Activated CD8-positive, alpha-beta memory T cell treated with anti-CD3 and anti-CD28 coated beads, Interleukin-2, amount 50 U/mL, for 24 hours (primary cell): Measurements from ENCODE around the gene ZFP28.
A peak's percentile ranks its signal among the peaks of the same experiment; 100 is the strongest.

Experiments used
- DNase-seq: peaks from one replicate; pipeline ENCODE4 v3.0.0-alpha.2; 2020; ENCODE audit errors: extremely low read depth

Gene ZFP28

DNA sequence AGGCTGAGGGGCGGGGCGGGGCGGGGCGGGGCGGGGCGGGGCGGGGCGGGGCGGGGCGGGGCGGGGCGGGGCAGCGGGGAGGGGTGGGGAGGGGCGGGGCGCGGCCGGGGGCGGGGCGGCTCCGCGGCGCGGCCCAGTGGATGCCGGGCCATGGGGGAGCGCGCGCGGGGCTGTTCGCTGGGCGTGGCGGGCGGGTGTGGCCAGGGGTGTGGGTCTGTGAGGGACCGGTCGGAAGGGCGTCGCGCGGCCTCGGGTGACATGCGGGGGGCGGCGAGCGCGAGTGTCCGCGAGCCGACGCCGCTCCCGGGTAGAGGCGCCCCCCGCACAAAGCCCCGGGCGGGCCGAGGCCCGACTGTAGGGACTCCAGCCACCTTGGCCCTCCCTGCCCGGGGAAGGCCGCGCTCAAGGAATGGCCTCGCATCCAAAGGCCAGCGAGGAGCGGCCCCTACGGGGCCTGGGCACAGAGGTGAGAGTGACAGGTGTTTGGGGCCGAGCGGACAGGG, at the start of gene ZFP28:
Gene ZFP28, plus strand, starts transcription at position 188 of the 503 bp plus-strand sequence. Its CDS starts 71 bp downstream, at position 259.
- DNase-seq: peak; percentile 44

DNA sequence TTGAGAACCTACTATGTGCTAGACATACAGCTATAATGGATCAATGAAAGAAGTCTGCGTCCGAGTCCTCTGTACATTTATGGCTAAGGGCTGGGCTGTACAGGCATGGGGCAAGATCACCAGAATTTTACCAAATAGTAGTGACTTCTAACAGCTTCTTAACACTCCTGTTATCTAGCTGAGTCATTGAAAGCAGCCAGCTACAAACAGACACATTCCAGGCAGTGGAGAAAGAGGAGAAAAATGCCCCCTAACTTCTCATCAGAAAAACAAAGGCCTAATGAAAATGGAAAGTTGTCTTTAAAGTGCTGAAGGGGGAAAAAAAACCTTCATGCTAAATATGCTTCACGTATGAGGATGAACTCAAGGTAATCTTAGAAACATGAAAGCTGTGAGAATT, 47.3 kb upstream of the ZFP28 start:
- DNase-seq: no peak

DNA sequence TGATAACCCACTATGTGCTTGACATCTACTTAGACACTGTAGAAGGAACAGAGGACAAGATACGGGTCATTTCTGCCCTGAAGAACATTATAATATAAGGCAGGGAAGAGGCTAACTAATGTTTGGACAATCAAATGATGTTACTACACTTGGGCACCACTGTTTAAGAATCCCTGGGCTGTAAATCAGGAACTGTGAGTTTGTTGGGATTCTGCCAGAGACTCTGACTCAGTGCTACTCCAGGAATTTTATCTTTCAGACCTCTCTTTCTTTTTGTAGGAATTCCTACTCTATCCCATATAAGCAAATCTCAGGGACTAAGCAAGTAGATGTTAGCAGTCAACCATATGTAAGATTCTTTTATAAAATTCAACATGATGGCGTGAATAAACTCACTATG, 34.2 kb upstream of the ZFP28 start:
- DNase-seq: no peak

DNA sequence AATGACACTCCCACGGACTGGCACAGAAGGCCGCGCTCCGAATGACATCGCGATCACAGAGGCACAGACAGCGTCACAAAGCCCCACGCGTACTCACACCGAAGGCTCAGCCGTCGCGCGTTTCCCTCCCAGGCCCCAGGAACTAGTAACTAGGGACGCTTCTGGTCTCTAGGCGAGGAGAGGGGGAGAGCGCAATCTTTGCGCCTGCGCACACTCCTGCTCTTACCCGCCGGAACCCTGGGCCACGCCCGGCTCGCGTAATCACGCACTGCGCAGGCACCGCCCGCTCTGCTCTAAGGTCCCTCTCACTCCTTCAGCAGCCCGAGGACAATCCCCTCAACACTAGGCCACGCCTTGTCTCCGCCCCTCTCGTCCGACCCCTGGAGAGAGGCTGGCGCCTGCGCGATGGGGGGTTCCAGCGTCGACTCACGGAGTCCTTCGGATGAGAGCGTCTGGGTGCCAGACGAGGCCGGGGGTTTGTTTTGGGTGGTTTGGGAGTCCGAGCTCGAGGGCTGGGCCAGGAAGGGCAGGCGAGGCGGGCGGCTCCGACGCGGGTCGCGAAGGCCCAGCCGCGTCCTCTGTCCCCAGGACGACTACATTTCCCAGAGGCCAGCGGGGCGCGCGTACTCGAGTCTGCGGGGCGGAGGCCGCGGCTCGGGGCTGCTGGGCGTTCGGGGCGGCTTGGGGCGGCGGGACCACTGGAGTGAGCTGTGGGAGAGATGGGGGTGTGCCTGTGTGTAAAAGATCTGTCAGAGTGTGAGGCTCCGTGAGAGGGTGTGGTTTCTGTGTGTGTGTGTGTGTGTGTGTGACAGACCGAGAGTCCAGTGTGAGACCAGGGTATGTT, 31.1 kb upstream of the ZFP28 start, which contains the start of gene ZNF471:
Gene ZNF471, plus strand, starts transcription at position 410 of the 844 bp plus-strand sequence. CDS start 3,717 bp downstream, outside the sequence.
- peak; percentile 58 for DNase-seq

DNA sequence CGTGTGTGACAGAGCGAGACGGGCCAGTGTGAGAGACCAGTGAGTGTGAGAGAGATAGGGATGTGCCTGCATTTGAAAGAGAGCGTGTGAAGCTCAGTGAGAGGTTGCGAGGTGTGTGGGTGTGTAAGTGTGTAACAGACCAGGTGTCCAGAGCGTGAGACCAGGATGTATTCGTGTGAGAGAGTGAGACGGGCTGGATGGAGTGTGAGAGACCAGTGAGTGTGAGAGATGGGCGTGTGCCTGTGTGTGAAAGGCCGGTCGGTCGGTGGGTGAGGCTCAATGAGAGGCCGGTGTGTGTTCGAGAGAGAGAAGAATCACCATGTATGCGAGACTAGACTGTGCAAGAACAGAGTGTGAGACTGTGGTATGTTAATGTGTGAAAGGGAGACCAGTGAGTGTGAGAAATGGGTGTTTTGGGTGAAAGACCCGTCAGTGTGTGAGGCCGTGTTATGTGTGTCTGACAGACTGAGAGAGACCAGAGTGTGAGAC, 30.4 kb upstream of the ZFP28 start:
- no peak for DNase-seq

DNA sequence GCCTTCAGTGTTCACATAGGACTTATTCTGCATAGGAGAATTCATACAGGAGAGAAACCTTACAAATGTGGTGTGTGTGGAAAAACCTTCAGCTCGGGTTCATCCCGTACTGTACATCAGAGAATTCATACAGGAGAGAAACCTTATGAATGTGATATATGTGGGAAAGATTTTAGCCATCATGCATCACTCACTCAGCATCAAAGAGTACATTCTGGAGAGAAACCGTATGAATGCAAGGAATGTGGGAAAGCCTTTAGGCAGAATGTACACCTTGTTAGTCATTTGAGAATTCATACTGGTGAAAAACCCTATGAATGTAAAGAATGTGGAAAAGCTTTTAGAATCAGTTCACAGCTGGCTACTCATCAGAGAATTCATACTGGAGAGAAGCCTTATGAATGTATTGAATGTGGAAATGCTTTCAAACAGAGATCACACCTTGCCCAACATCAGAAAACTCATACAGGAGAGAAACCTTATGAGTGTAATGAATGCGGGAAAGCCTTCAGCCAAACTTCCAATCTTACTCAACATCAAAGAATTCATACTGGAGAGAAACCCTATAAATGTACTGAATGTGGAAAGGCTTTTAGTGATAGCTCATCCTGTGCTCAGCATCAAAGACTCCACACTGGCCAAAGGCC, 13.4 kb upstream of the ZFP28 start:
- DNase-seq: no peak

DNA sequence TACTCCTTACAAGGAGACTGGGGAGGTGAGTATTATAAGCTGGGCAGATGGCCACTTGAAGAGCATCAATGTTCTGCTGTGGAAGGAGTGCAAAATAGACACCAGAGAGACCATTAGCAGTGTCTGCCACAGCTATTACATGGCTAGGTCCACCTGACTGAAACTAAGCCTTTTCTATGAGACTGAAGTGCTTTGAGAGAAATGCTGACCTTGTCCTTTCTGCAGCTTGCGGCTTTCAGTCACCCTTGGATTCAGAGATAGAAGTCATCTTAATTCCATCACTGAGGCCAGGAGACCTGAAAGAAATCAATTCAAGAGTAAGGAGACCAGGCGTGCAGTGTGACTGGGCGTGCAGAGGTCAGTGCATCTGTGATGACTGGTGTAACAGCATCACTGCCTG, 1.3 kb upstream of the ZFP28 start:
- no peak for DNase-seq

DNA sequence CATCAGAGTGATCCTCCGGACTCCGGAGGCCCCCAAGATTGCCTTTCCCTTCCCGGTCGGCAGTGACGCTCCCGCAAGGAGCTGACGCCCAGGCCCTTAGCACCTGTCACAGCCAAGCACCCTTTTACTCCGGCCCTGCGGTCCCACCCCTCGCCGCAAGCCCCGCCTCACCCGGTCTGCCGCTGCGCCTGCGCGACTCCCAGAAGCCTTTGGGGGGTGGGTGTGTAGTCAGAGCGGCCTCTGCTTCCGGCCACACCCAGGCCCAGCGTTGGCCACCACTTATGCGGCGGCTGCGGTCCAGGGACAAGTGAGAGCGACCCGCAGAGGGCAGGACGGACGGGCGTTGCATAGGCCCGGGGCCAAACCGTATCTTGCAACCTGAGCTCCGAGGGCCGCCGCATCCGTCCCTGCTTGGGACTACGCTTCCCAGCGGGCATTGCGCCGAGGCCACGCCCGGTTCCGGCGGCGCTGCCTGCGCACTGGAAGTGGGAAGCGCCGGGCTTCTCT, 441 bp upstream of the ZFP28 start:
- peak; percentile 73 for DNase-seq

DNA sequence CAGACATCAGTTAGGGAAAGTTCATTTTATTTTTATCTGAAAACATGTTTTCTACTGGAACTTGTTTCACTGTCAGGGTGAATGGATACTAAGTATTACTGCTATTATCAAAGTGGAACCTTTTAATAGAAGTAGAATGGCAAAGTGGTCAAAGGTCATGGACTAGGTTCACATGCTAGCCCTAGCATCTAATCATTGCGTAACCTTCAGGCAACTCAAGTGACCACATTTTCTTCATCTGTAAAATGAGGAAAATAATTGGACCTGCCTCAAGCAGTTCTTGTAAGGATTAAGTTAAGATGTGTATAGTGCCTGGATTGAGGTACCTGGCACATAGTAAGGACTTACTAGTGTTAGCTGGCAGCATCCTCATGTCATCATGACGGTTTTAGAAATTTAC, 5.0 kb downstream of the ZFP28 start:
- no peak for DNase-seq

DNA sequence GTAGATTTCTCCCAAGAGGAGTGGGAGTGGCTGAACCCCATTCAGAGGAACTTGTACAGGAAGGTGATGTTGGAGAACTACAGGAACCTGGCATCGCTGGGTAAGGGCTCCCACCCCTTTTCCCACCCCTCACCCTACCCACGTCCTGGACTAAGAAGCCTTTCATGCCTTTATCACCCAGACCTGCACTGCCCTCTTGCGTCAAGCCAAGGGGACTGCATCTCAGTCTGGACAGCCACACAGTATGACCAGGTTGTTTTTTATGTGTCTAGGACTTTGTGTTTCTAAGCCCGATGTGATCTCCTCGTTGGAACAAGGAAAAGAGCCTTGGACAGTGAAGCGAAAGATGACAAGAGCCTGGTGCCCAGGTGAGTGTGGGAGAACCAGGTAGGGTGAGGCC, 8.8 kb downstream of the ZFP28 start:
- DNase-seq: no peak

DNA sequence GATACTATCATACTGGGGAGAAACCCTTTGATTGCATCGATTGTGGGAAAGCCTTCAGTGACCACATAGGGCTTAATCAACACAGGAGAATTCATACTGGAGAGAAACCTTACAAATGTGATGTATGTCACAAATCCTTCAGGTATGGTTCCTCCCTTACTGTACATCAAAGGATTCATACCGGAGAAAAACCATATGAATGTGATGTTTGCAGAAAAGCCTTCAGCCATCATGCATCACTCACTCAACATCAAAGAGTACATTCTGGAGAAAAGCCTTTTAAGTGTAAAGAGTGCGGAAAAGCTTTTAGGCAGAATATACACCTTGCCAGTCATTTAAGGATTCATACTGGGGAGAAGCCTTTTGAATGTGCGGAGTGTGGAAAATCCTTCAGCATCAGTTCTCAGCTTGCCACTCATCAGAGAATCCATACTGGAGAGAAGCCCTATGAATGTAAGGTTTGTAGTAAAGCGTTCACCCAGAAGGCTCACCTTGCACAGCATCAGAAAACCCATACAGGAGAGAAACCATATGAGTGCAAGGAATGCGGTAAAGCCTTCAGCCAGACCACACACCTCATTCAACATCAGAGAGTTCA, 15.6 kb downstream of the ZFP28 start:
- DNase-seq: no peak

DNA sequence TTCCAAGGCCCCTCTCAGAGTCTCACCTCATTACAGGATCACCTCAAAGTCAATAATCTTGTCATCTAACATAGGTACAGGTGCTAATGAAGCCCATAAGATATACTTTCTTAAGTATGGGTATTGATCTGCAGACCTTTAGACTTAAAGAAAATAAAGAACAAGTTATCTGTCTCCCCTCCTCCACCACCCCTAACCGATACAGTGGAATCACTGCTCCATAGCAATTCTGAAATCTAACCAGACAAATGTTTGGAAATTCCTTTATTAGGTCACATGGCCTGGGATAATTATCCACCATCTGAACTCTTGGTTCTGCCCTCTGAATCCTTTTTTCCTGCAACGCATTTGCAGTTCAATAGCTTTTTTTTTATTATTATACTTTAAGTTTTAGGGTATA, 24.0 kb downstream of the ZFP28 start:
- no peak for DNase-seq

DNA sequence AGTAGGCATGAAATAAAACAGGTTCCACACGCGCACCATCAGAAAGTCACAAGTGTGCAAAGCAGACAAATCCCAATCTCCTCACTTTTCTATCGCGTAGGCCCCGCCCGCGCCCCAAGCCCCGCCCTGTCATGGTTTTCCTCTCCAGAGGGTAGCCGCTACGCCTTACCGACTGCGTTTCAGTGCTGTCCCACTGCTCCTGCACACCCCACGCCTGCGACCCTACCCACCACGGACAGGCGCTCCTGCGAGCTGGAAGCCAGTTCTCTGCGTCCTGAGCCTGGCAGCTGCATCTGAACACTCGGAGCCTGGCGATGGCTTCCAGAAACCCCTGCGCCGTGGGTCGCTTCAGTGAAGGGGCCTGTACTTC, 28.1 kb downstream of the ZFP28 start:
- no peak for DNase-seq

DNA sequence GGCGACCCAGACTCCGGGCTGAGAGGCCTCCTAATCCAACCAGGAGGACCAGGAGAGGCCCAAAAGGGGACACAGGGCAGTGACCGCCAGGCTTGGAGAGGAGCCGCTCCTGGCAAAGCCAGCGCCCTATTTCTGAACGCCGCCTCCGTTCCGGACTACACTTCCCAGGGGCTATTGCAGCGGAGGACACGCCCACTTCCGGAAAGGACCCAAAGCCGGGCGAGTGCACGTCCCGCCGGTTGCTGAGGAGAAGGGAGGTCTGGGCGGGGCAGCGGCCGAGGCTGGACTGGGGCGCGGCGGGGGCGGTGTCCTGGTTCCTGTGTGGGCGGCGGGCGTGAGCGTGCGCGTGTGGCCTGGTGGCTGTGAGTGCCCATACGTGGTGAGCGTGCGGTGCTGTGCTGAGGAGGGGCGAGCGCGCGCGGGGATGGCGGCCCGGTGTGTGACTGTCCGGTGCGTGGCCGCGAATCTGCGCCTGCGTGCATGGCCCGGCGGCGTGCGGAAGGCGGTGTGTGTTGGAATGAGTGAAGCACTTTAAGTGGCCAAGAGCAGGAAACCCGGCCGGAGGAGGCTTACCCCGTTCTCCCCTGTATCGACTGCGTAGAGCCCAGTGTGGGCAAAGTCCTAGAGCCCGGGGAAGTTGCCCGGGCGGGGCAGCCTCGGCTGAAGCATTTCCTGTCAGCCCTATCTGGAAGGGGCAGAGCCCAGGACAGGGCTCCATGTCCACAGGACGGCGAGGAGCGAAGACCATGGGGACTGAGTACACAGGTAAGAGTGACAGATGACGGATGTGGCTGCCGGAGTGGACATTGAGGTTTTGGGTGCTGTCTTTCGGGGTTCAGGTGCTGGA, 28.7 kb downstream of the ZFP28 start, which contains the start of gene ZNF470:
Gene ZNF470, plus strand, starts transcription at position 195 of the 847 bp plus-strand sequence. CDS start 2,844 bp downstream, outside the sequence.
- peak; percentile 65 for DNase-seq

DNA sequence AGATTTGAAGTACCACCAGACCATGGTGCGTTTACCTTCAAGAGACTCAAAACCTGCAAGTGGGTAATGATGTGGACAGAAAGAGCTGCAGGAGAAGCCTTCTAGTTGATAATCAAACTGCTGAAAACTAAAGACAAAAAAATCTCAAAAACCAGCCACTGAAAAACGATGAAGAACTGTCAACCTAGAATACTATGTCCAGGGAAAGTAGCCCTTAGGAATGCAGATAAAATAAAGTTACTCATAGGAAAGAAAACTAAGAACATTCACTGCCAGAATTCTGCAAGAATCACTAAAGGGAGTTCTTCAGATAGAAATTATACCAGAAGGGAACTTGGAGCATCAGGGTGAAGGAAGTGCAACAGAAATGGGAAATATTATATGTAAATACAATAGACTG, 33.8 kb downstream of the ZFP28 start:
- no peak for DNase-seq

DNA sequence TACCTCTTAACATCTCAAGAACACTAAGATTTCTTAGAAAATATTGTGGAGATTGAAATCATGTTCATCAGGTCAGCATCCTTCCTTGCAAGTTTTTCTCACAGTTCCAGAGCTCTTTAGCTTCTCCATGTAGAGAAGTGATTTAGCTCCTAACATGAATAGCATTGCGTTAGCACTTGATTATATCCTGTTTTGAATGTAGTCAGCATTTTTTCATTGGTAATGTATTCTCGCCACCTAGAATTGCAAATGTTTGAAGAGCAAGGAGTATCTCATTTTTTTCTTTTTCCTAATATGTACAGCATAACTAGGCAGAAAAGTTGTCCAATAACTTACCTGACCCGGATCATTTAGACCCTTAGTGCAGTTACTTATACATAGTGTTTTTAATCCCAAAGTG, 35.2 kb downstream of the ZFP28 start:
- DNase-seq: no peak

DNA sequence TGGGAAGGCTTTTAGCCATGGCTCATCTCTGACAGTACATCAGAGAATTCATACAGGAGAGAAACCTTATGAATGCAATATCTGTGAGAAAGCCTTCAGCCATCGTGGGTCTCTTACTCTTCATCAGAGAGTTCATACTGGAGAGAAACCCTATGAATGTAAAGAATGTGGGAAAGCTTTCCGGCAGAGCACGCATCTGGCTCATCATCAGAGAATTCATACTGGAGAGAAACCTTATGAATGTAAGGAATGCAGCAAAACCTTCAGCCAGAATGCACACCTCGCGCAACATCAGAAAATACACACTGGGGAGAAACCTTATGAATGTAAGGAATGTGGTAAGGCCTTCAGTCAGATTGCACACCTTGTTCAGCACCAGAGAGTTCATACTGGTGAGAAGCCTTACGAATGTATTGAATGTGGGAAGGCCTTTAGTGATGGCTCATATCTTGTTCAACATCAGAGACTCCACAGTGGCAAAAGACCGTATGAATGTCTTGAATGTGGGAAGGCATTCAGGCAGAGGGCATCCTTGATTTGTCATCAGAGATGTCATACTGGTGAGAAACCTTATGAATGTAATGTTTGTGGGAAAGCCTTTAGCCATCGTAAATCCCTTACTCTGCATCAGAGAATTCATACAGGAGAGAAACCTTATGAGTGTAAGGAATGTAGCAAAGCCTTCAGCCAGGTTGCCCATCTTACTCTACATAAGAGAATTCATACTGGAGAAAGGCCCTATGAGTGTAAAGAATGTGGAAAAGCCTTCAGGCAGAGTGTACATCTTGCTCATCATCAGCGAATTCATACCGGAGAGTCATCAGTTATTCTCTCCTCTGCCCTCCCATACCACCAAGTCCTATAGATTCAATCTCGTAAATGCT, 39.2 kb downstream of the ZFP28 start:
- DNase-seq: no peak

DNA sequence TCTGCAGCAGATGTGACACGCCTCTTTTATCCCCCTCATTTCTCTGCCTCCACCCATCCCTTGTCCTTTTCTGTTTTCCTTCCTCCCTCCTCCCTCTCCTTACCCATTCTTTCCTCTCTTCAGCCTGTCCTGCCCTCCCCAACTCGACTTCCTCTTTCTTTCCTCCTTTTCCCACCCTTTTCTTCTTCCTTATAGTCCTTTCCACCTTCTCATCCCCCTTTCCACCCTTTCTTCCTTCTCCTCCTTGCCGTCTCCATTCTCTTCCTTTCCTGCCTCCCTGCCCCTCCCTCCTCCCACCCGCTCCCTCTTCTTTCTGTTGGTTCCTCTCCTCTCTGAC, 55.7 kb downstream of the ZFP28 start:
- no peak for DNase-seq

DNA sequence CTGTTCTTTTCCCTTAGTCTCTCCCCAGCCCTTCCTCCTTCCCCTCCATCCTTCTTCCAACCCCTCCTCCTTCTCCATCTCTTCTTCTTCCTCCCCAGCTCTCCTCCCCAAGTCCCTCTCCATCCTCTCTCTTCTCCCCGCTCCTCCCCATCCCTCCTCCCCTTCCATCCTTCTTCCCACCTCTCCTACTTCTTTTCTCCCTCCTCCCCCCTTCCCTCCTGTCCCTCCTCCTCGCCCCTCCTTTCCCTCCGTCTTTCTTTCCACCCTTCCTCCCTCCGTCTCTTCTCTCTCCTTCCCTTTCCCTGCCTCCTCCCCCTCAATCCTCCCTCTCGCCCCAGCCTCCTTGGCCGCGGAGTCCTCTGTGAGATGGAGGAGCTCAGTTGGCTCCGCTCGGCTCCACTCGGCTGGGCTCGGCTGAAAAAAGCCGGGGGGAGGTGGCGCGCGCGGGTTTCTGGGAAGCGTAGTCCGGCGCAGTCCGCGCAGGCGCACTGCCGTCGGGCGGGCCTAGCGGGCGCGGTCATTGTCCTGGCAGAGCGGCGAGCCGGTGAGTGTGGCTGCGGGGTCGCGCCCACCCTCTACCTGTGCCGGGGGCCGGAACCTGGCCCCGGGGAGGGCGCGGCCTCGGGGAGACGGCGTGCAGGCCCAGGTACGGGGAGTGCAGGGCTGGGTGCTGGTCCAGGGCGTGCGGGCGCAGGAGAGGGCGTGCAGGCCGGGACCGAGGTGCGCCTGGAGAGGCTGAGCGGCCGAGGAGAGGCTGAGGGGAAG, 56.2 kb downstream of the ZFP28 start, which contains the start of gene ZNF71:
Gene ZNF71, plus strand, starts transcription at position 520 of the 765 bp plus-strand sequence. CDS start 6,257 bp downstream, outside the sequence.
- peak; percentile 62 for DNase-seq
